Measurements from ENCODE around the gene JAKMIP1. TPM values are rescaled to one million over a fixed set of nuclear protein-coding genes. Genes with fewer than 3 reads are reported as not detected.

JAKMIP1 gene
- total RNA-seq, 1 experiment from 2014 or later = not detected

- Histone ChIP-seq H3K27me3 (ENCODE audit: insufficient read depth, low read length) (no peaks in the 10 kb centered on the region), H3K9me2 (ENCODE audit: insufficient read depth) (no peaks in the 10 kb centered on the region), H3K9ac (ENCODE audit: low read length) (no peak overlapping the region), H3K4me1 (ENCODE audit: control insufficient read depth in 1 of 2, insufficient read depth in 2 of 2, low read length in 2 of 2) (no peaks in the 10 kb centered on the region), H3K9me3 (ENCODE audit: control insufficient read depth in 1 of 2, insufficient read depth in 1 of 2, low read depth in 1 of 2, low read length in 2 of 2) (no peaks in the 10 kb centered on the region), H3K4me2 (ENCODE audit: low read length) (no peak overlapping the region), H3K79me2 (ENCODE audit: insufficient read depth, low read length) (no peaks in the 10 kb centered on the region), H2AFZ (ENCODE audit: low read depth, low read length, poor library complexity, severe bottlenecking) (no peak overlapping the region), H3K36me3 (ENCODE audit: control insufficient read depth in 1 of 2, insufficient read depth in 2 of 2, low read length in 2 of 2) (no peaks in the 10 kb centered on the region), H4K20me1 (ENCODE audit: insufficient read depth) (no peaks in the 10 kb centered on the region), H3K27ac (ENCODE audit: low read depth, low read length) (no peak overlapping the region), H3K4me3 (replicated peaks in 1 of 2; ENCODE audit: low read depth in 1 of 2, low read length in 2 of 2) (no peak overlapping the region)
- ChIA-PET CTCF (no interaction called here), RAD21 (ENCODE audit: low non-redundant PET in 1 of 2, low total read pairs in 2 of 2, uncharacterized antibody in 2 of 2, unreplicated experiment in 2 of 2) (no interaction called here), POLR2A (no interaction called here)
- intact Hi-C loops (cut with micrococcal nuclease) = no loop called here
- TF ChIP-seq SP1 (IDR thresholded peaks at IDR 0.05; ENCODE audit: low read depth) (no peak), RAD21 (IDR thresholded peaks at IDR 0.05; ENCODE audit: low read depth) (no peak), POLR2A (IDR thresholded peaks at IDR 0.05; ENCODE audit: borderline replicate concordance, extremely low read depth, insufficient read depth, insufficient read length) (no peak), EZH2phosphoT487 (IDR thresholded peaks at IDR 0.05; ENCODE audit: borderline replicate concordance) (no peak), POLR2AphosphoS5 (IDR thresholded peaks at IDR 0.05; ENCODE audit: low read depth, low read length) (no peak), FOSL1 (IDR thresholded peaks at IDR 0.05; ENCODE audit: low read depth) (no peak), SIN3A (IDR thresholded peaks at IDR 0.05; ENCODE audit: low read depth) (no peak), EZH2 (IDR thresholded peaks at IDR 0.05) (no peak), ATF3 (IDR thresholded peaks at IDR 0.05) (no peak), CTCF (IDR thresholded peaks at IDR 0.05 in 2 of 3, conservative IDR thresholded peaks at IDR 0.05 in 1 of 3; ENCODE audit: borderline replicate concordance in 1 of 3, insufficient read depth in 1 of 3, low read depth in 2 of 3, low read length in 2 of 3) (no peak), CBX3 (IDR thresholded peaks at IDR 0.05; ENCODE audit: low read depth) (no peak), ZFX (IDR thresholded peaks at IDR 0.05) (no peak), CEBPB (IDR thresholded peaks at IDR 0.05; ENCODE audit: low read depth) (no peak), SRF (IDR thresholded peaks at IDR 0.05; ENCODE audit: low read depth) (no peak), TCF7L2 (IDR thresholded peaks at IDR 0.05; ENCODE audit: borderline replicate concordance, extremely low read depth, insufficient read depth, insufficient read length) (no peak), ZNF274 (IDR thresholded peaks at IDR 0.05; ENCODE audit: low read depth, low read length) (no peak)
- TF ChIP-seq, protein P1, sequence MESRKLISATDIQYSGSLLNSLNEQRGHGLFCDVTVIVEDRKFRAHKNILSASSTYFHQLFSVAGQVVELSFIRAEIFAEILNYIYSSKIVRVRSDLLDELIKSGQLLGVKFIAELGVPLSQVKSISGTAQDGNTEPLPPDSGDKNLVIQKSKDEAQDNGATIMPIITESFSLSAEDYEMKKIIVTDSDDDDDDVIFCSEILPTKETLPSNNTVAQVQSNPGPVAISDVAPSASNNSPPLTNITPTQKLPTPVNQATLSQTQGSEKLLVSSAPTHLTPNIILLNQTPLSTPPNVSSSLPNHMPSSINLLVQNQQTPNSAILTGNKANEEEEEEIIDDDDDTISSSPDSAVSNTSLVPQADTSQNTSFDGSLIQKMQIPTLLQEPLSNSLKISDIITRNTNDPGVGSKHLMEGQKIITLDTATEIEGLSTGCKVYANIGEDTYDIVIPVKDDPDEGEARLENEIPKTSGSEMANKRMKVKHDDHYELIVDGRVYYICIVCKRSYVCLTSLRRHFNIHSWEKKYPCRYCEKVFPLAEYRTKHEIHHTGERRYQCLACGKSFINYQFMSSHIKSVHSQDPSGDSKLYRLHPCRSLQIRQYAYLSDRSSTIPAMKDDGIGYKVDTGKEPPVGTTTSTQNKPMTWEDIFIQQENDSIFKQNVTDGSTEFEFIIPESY (IDR thresholded peaks at IDR 0.05; ENCODE audit: extremely low read depth, insufficient replicate concordance, low read length) = no peak
- TF ChIP-seq, protein P2, sequence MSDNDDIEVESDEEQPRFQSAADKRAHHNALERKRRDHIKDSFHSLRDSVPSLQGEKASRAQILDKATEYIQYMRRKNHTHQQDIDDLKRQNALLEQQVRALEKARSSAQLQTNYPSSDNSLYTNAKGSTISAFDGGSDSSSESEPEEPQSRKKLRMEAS (IDR thresholded peaks at IDR 0.05) = no peak
- TF ChIP-seq, protein P3, sequence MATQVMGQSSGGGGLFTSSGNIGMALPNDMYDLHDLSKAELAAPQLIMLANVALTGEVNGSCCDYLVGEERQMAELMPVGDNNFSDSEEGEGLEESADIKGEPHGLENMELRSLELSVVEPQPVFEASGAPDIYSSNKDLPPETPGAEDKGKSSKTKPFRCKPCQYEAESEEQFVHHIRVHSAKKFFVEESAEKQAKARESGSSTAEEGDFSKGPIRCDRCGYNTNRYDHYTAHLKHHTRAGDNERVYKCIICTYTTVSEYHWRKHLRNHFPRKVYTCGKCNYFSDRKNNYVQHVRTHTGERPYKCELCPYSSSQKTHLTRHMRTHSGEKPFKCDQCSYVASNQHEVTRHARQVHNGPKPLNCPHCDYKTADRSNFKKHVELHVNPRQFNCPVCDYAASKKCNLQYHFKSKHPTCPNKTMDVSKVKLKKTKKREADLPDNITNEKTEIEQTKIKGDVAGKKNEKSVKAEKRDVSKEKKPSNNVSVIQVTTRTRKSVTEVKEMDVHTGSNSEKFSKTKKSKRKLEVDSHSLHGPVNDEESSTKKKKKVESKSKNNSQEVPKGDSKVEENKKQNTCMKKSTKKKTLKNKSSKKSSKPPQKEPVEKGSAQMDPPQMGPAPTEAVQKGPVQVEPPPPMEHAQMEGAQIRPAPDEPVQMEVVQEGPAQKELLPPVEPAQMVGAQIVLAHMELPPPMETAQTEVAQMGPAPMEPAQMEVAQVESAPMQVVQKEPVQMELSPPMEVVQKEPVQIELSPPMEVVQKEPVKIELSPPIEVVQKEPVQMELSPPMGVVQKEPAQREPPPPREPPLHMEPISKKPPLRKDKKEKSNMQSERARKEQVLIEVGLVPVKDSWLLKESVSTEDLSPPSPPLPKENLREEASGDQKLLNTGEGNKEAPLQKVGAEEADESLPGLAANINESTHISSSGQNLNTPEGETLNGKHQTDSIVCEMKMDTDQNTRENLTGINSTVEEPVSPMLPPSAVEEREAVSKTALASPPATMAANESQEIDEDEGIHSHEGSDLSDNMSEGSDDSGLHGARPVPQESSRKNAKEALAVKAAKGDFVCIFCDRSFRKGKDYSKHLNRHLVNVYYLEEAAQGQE (IDR thresholded peaks at IDR 0.05; ENCODE audit: low read depth) = no peak
- DNase-seq (ENCODE audit: low read depth, low spot score) (no peak), ATAC-seq (no peak)
- BruUV-seq (replicated peaks) = no TSS peak
Measured at GRCh38 chr4:6107886-6108285, 92.5 kb downstream of the JAKMIP1 start.
